Liver (tissue), 9 donors: ENCODE data around the gene DCPS. TPM values are rescaled to one million over a fixed set of nuclear protein-coding genes. Genes with fewer than 3 reads are reported as not detected.

ENCODE experiments used
- DNase-seq: peaks from one replicate; pipeline ENCODE4 v3.0.0-alpha.2; 2017; ENCODE audit warnings: low spot score
- H3K27ac ChIP-seq, 2 donors: one replicate each; pipeline ENCODE4 v1.7.0; 2013; ENCODE audit warnings: inconsistent platforms in 2 of 2, low read length in 2 of 2, control low read depth in 1 of 2, low read depth in 1 of 2, mild to moderate bottlenecking in 1 of 2
- H3K27me3 ChIP-seq, 4 donors: one replicate each; pipeline versions ENCODE4 v1.6.1 to v1.7.0; 2013; ENCODE audit warnings: low read length in 3 of 4, inconsistent platforms in 1 of 4, mild to moderate bottlenecking in 1 of 4, moderate library complexity in 1 of 4; ENCODE audit not compliant: control insufficient read depth in 4 of 4, insufficient read depth in 4 of 4
- H3K36me3 ChIP-seq, 4 donors: one replicate each; pipeline versions ENCODE4 v1.6.1 to v1.7.0; 2013; ENCODE audit warnings: low read length in 3 of 4, mild to moderate bottlenecking in 3 of 4, low read depth in 1 of 4, moderate library complexity in 1 of 4; ENCODE audit not compliant: control insufficient read depth in 4 of 4, insufficient read depth in 3 of 4
- H3K4me1 ChIP-seq, 4 donors: one replicate each; pipeline versions ENCODE4 v1.6.1 to v1.7.0; 2013; ENCODE audit warnings: low read length in 3 of 4, mild to moderate bottlenecking in 3 of 4, moderate library complexity in 1 of 4; ENCODE audit not compliant: control insufficient read depth in 4 of 4, insufficient read depth in 4 of 4
- H3K4me3 ChIP-seq, 3 donors: one replicate each; pipeline versions ENCODE4 v1.6.1 to v1.7.0; 2013; ENCODE audit warnings: low read length in 3 of 3, control low read depth in 1 of 3, low read depth in 1 of 3, mild to moderate bottlenecking in 1 of 3
- H3K9ac ChIP-seq, 2 donors: one replicate each; pipeline ENCODE4 v1.7.0; 2013; ENCODE audit warnings: low read length in 2 of 2, mild to moderate bottlenecking in 2 of 2, moderate library complexity in 2 of 2, control low read depth in 1 of 2, low read depth in 1 of 2
- H3K9me3 ChIP-seq, 4 donors: one replicate each; pipeline versions ENCODE4 v1.6.1 to v1.7.0; 2013; ENCODE audit warnings: low read length in 3 of 4; ENCODE audit not compliant: control insufficient read depth in 4 of 4
- EGR1 ChIP-seq, 2 donors: IDR thresholded peaks; 2 replicates each; pipeline ENCODE4 v1.6.1; 2016 to 2018; ENCODE audit warnings: antibody characterized with exemption in 2 of 2, low read depth in 2 of 2
- FOXA2 ChIP-seq: IDR thresholded peaks from 2 replicates; pipeline ENCODE4 v1.6.1; 2016; ENCODE audit warnings: antibody characterized with exemption
- GABPA ChIP-seq, 2 donors: IDR thresholded peaks in 1 of 2; conservative IDR thresholded peaks in 1 of 2; 2 replicates each; pipeline ENCODE4 v1.6.1; 2016; ENCODE audit warnings: antibody characterized with exemption in 2 of 2, mild to moderate bottlenecking in 1 of 2, moderate library complexity in 1 of 2
- HNF4A ChIP-seq, 2 donors: conservative IDR thresholded peaks; 2 replicates each; pipeline ENCODE4 v1.6.1; 2016; ENCODE audit warnings: antibody characterized with exemption in 2 of 2, mild to moderate bottlenecking in 2 of 2
- HNF4G ChIP-seq: IDR thresholded peaks from 2 replicates; pipeline ENCODE4 v1.6.1; 2016; ENCODE audit warnings: antibody characterized with exemption
- JUND ChIP-seq, 2 donors: IDR thresholded peaks; 2 replicates each; pipeline ENCODE4 v1.6.1; 2016; ENCODE audit warnings: antibody characterized with exemption in 2 of 2
- NR2F2 ChIP-seq: IDR thresholded peaks from 2 replicates; pipeline ENCODE4 v1.6.1; 2016; ENCODE audit warnings: antibody characterized with exemption
- RAD21 ChIP-seq, 2 donors: IDR thresholded peaks; 2 replicates each; pipeline ENCODE4 v1.6.1; 2016; ENCODE audit warnings: antibody characterized with exemption in 2 of 2, mild to moderate bottlenecking in 2 of 2
- RXRA ChIP-seq, 2 donors: IDR thresholded peaks; 2 replicates each; pipeline ENCODE4 v1.6.1; 2017 to 2018; ENCODE audit warnings: antibody characterized with exemption in 2 of 2, mild to moderate bottlenecking in 1 of 2
- SP1 ChIP-seq: IDR thresholded peaks from 2 replicates; pipeline ENCODE4 v1.6.1; 2018; ENCODE audit warnings: antibody characterized with exemption, mild to moderate bottlenecking
- TAF1 ChIP-seq: conservative IDR thresholded peaks from 2 replicates; pipeline ENCODE4 v1.6.1; 2016; ENCODE audit warnings: antibody characterized with exemption, mild to moderate bottlenecking
- YY1 ChIP-seq: IDR thresholded peaks from 2 replicates; pipeline ENCODE4 v1.6.1; 2016; ENCODE audit warnings: antibody characterized with exemption, mild to moderate bottlenecking
- WGBS: extraction: QIAGEN DNeasy Blood & Tissue Kit; methylation state at CpG from one replicate; pipeline ENCODE4 v1.1.7; 2013; 5-methylcytosine and 5-hydroxymethylcytosine counted together
- polyA plus RNA-seq, 2 donors: library from polyadenylated mRNA; stranded (reverse) in 1 of 2; unstranded in 1 of 2; fragments of 200-250 nt in 1 of 2; fragments of >200 nt in 1 of 2; fragmentation: Nextera tagmentation in 1 of 2; extraction: Ambion mirVana in 1 of 2; gene quantifications; one replicate each; pipeline versions ENCODE4 v1.2.1 to v1.2.3, GENCODE V29; 2013 to 2015
- total RNA-seq, 2 donors: library from RNA; depleted of rRNA; stranded (reverse); fragments of >200 nt; gene quantifications; one replicate each; pipeline ENCODE4 v1.2.3, GENCODE V29; 2014
- TF ChIP-seq, protein P1 (sequence below): IDR thresholded peaks from 2 replicates; pipeline ENCODE4 v1.6.1; 2016; ENCODE audit warnings: antibody characterized with exemption, mild to moderate bottlenecking
- TF ChIP-seq, protein P2 (sequence below): IDR thresholded peaks from 2 replicates; pipeline ENCODE4 v1.6.1; 2016; ENCODE audit warnings: antibody characterized with exemption
- TF ChIP-seq, protein P3 (sequence below): IDR thresholded peaks from 2 replicates; pipeline ENCODE4 v1.6.1; 2016; ENCODE audit warnings: antibody characterized with exemption
- TF ChIP-seq, protein P4 (sequence below): IDR thresholded peaks from 2 replicates; pipeline ENCODE4 v1.6.1; 2016; ENCODE audit warnings: antibody characterized with exemption
- TF ChIP-seq, protein P5 (sequence below): fragments of 150-350 bp; IDR thresholded peaks from 2 replicates; pipeline ENCODE4 v1.5.1; 2017; ENCODE audit warnings: improper control_type of control experiment, low read depth, low read length; ENCODE audit not compliant: missing input control
- donor health status: healthy.
- donor health status: healthy.
- donor health status: healthy.
- donor health status: healthy.
- donor health status: healthy.

The DCPS gene
- total and polyA plus RNA-seq, 4 donors, result 5.6 to 61.0 (median 19.0) TPM

DNA sequence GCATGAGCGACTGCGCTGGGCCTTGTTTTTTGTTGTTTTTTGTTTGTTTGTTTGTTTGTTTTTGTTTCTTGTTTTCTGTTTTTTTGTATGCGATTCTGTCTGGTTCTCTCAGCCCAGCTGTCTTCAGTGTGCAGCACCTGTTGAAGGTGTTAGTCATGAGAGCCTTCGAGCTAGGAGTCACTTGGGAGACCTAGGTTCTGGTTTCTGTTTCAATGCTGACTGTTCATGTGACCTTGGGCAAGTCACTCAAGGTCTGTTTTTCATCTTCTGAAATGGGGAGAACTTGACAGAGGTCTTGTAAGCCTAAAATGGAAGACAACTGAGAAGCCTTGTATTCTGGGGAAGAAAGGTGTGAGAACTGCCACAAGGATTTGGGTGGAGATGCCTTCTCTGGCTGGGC is 1.8 kb downstream of the DCPS start:
- 91% methylated on average over 4 of the region's 4 CpGs for WGBS
- H3K4me3 ChIP-seq, result no peak overlapping the region
- H3K4me1 ChIP-seq, result peaks cover 0 to 15% (median 12%) of the 10 kb centered on the region in 4 donors
- no peak for DNase-seq
- no peaks in the 10 kb centered on the region for H3K27me3 ChIP-seq
- peaks cover 0 to 3% (median 2%) of the 10 kb centered on the region in 4 donors for H3K36me3 ChIP-seq
- H3K9ac ChIP-seq, result no peak overlapping the region
- no peak overlapping the region for H3K27ac ChIP-seq
- TF ChIP-seq JUND (IDR thresholded peaks at IDR 0.05) (no peak), HNF4A (conservative IDR thresholded peaks at IDR 0.05) (no peak), RXRA (IDR thresholded peaks at IDR 0.05) (no peak), EGR1 (IDR thresholded peaks at IDR 0.05; ENCODE audit: low read depth in 2 of 2) (no peak), GABPA (IDR thresholded peaks at IDR 0.05 in 1 of 2, conservative IDR thresholded peaks at IDR 0.05 in 1 of 2) (no peak), FOXA2 (no peak), RAD21 (IDR thresholded peaks at IDR 0.05) (no peak), YY1 (no peak), TAF1 (no peak), NR2F2 (no peak)
- TF ChIP-seq, protein P1, sequence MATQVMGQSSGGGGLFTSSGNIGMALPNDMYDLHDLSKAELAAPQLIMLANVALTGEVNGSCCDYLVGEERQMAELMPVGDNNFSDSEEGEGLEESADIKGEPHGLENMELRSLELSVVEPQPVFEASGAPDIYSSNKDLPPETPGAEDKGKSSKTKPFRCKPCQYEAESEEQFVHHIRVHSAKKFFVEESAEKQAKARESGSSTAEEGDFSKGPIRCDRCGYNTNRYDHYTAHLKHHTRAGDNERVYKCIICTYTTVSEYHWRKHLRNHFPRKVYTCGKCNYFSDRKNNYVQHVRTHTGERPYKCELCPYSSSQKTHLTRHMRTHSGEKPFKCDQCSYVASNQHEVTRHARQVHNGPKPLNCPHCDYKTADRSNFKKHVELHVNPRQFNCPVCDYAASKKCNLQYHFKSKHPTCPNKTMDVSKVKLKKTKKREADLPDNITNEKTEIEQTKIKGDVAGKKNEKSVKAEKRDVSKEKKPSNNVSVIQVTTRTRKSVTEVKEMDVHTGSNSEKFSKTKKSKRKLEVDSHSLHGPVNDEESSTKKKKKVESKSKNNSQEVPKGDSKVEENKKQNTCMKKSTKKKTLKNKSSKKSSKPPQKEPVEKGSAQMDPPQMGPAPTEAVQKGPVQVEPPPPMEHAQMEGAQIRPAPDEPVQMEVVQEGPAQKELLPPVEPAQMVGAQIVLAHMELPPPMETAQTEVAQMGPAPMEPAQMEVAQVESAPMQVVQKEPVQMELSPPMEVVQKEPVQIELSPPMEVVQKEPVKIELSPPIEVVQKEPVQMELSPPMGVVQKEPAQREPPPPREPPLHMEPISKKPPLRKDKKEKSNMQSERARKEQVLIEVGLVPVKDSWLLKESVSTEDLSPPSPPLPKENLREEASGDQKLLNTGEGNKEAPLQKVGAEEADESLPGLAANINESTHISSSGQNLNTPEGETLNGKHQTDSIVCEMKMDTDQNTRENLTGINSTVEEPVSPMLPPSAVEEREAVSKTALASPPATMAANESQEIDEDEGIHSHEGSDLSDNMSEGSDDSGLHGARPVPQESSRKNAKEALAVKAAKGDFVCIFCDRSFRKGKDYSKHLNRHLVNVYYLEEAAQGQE, result no peak
- TF ChIP-seq, protein P2, sequence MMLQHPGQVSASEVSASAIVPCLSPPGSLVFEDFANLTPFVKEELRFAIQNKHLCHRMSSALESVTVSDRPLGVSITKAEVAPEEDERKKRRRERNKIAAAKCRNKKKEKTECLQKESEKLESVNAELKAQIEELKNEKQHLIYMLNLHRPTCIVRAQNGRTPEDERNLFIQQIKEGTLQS, result no peak
- TF ChIP-seq, protein P3, sequence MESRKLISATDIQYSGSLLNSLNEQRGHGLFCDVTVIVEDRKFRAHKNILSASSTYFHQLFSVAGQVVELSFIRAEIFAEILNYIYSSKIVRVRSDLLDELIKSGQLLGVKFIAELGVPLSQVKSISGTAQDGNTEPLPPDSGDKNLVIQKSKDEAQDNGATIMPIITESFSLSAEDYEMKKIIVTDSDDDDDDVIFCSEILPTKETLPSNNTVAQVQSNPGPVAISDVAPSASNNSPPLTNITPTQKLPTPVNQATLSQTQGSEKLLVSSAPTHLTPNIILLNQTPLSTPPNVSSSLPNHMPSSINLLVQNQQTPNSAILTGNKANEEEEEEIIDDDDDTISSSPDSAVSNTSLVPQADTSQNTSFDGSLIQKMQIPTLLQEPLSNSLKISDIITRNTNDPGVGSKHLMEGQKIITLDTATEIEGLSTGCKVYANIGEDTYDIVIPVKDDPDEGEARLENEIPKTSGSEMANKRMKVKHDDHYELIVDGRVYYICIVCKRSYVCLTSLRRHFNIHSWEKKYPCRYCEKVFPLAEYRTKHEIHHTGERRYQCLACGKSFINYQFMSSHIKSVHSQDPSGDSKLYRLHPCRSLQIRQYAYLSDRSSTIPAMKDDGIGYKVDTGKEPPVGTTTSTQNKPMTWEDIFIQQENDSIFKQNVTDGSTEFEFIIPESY, result no peak
- no peaks in the 10 kb centered on the region for H3K9me3 ChIP-seq

DNA sequence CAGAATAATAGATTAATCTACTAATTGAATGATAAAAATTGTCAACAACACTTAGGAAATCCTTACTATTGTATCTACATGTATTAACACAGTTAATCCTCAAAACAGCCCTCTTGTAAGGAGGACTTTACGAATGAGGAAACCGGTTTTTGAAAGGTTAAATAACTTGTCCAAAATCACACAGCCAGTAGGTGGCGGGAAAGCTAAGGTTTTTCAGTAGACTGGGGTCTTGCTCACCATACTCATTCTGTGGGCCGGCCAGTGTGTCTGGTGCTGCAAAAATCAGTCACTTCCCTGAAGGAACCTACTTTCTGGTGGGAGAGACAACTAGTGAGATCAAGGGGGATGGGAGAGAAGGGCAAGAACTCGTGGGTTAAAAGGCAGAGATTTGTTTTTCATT is 3.8 kb downstream of the DCPS start:
- H3K4me3 ChIP-seq, result no peak overlapping the region
- H3K36me3 ChIP-seq, result peaks cover 0 to 3% (median under 1%) of the 10 kb centered on the region in 4 donors
- no peaks in the 10 kb centered on the region for H3K9me3 ChIP-seq
- H3K27ac ChIP-seq, result no peak overlapping the region
- TF ChIP-seq SP1 (no peak), RAD21 (IDR thresholded peaks at IDR 0.05) (peak; percentile 52 to 64)
- no peak overlapping the region for H3K9ac ChIP-seq
- peaks cover 0 to 18% (median 13%) of the 10 kb centered on the region in 4 donors for H3K4me1 ChIP-seq
- 63% methylated on average over 5 of the region's 5 CpGs for whole genome bisulfite sequencing
- no peaks in the 10 kb centered on the region for H3K27me3 ChIP-seq
- no peak for DNase-seq

DNA sequence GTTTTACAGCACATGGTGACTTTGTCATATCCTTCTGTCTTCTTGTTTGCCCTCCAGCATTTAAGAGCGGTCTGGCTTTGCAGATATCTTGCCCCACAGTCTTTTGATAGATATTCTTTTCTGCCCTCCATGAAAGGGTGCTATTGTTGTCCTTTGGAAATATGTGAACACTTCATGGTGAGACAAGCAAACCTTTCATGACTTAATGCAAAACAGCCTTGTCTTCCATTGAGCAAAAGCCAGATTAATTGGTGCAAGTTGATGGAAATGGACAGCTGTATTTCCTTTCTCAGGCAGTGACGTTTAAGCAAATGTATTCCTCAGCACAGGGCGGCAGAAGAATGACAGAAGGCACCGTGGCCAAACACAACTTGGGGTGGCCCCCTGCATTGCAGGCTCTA is 4.4 kb downstream of the DCPS start:
- Histone ChIP-seq H3K4me3 (no peak overlapping the region), H3K9me3 (no peaks in the 10 kb centered on the region), H3K9ac (no peak overlapping the region), H3K27ac (no peak overlapping the region), H3K4me1 (peaks cover 0 to 17% (median 12%) of the 10 kb centered on the region in 4 donors), H3K27me3 (no peaks in the 10 kb centered on the region), H3K36me3 (peaks cover 0 to 3% (median under 1%) of the 10 kb centered on the region in 4 donors)
- 91% methylated on average over 4 of the region's 4 CpGs for WGBS
- no peak for DNase-seq
- TF ChIP-seq, protein P4, sequence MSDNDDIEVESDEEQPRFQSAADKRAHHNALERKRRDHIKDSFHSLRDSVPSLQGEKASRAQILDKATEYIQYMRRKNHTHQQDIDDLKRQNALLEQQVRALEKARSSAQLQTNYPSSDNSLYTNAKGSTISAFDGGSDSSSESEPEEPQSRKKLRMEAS, result no peak
- TF ChIP-seq FOXA2 (no peak), EGR1 (IDR thresholded peaks at IDR 0.05; ENCODE audit: low read depth in 2 of 2) (no peak), HNF4G (no peak)
- TF ChIP-seq, protein P2, result no peak
- TF ChIP-seq, protein P5, sequence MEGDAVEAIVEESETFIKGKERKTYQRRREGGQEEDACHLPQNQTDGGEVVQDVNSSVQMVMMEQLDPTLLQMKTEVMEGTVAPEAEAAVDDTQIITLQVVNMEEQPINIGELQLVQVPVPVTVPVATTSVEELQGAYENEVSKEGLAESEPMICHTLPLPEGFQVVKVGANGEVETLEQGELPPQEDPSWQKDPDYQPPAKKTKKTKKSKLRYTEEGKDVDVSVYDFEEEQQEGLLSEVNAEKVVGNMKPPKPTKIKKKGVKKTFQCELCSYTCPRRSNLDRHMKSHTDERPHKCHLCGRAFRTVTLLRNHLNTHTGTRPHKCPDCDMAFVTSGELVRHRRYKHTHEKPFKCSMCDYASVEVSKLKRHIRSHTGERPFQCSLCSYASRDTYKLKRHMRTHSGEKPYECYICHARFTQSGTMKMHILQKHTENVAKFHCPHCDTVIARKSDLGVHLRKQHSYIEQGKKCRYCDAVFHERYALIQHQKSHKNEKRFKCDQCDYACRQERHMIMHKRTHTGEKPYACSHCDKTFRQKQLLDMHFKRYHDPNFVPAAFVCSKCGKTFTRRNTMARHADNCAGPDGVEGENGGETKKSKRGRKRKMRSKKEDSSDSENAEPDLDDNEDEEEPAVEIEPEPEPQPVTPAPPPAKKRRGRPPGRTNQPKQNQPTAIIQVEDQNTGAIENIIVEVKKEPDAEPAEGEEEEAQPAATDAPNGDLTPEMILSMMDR, result no peak
- TF ChIP-seq, protein P3, result no peak
